WI38 (cell line): ENCODE results near the gene ELAPOR1.
"Not testable (repeated sequence)": the region's sequence is repeated elsewhere in the genome, so short reads cannot be mapped to it uniquely, and the experiment has no call there.

ENCODE experiments used
- H3K4me3 ChIP-seq: 2 replicates; pipeline ENCODE4 v1.5.1; 2011; ENCODE audit warnings: low read depth, mild to moderate bottlenecking, control low read depth, low read length
- TF ChIP-seq, protein P1 (sequence below): IDR thresholded peaks from 2 replicates; pipeline ENCODE4 v1.5.1; 2012; ENCODE audit warnings: low read depth, mild to moderate bottlenecking, control low read depth, low read length

Gene ELAPOR1

GRCh38 chr1:109137958-109138357, 24.0 kb downstream of the ELAPOR1 start:
- no peak overlapping the region for H3K4me3 ChIP-seq
- TF ChIP-seq, protein P1, sequence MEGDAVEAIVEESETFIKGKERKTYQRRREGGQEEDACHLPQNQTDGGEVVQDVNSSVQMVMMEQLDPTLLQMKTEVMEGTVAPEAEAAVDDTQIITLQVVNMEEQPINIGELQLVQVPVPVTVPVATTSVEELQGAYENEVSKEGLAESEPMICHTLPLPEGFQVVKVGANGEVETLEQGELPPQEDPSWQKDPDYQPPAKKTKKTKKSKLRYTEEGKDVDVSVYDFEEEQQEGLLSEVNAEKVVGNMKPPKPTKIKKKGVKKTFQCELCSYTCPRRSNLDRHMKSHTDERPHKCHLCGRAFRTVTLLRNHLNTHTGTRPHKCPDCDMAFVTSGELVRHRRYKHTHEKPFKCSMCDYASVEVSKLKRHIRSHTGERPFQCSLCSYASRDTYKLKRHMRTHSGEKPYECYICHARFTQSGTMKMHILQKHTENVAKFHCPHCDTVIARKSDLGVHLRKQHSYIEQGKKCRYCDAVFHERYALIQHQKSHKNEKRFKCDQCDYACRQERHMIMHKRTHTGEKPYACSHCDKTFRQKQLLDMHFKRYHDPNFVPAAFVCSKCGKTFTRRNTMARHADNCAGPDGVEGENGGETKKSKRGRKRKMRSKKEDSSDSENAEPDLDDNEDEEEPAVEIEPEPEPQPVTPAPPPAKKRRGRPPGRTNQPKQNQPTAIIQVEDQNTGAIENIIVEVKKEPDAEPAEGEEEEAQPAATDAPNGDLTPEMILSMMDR, result no peak

GRCh38 chr1:109138358-109138757, 24.4 kb downstream of the ELAPOR1 start:
- TF ChIP-seq, protein P1, result no peak
- no peak overlapping the region for H3K4me3 ChIP-seq

- H3K4me3 ChIP-seq, result no peak overlapping the region
- TF ChIP-seq, protein P1, result no peak
These were observed 26.5 kb downstream of the ELAPOR1 start for GRCh38 chr1:109140392-109140791.

- no peak overlapping the region for H3K4me3 ChIP-seq
- TF ChIP-seq, protein P1, result no peak
These were observed 28.3 kb downstream of the ELAPOR1 start for GRCh38 chr1:109142260-109142659.

DNA sequence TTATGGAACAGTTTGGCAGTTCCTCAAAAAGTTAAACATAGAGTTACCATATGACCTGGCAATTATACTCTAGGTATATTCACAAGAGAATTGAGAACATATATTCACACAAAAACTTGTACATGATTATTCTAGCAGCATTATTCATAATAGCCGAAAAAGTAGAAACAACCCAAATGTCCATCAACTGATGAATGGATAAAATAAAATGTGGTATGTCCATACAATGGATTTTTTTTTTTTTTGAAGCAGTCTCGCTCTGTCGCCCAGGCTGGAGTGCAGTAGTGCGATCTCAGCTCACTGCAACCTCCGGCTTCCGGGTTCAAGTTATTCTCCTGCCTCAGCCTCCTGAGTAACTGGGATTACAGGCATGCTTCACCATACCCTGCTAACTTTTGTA, 28.8 kb downstream of the ELAPOR1 start:
- H3K4me3 ChIP-seq, result not testable (repeated sequence)

GRCh38 chr1:109148987-109149561, 35.2 kb downstream of the ELAPOR1 start:
- TF ChIP-seq, protein P1, result no peak
- no peak overlapping the region for H3K4me3 ChIP-seq

- TF ChIP-seq, protein P1, result no peak
- no peak overlapping the region for H3K4me3 ChIP-seq
These were observed 36.1 kb downstream of the ELAPOR1 start for GRCh38 chr1:109149874-109150601.
